OCI-LY1 (cell line): ENCODE data around the gene MAP3K6.

ENCODE experiments used
- CTCF ChIP-seq: fragments of 200-600 bp; sonication (generic), shearing (Covaris generic); IDR thresholded peaks from 2 replicates; pipeline ENCODE4 v1.5.1; 2017; ENCODE audit warnings: mild to moderate bottlenecking, antibody characterized with exemption, low read length, moderate library complexity, mixed read lengths
- EZH2 ChIP-seq: fragments of 200-600 bp; sonication (generic), shearing (Covaris generic); IDR thresholded peaks from 2 replicates; pipeline ENCODE4 v1.8.0; 2017; ENCODE audit warnings: borderline replicate concordance, mixed run types, mild to moderate bottlenecking, antibody characterized with exemption, low read length, moderate library complexity, mixed read lengths

GRCh38 chr1:27339213-27339612 lies 27.5 kb downstream of the MAP3K6 start:
- no peak for TF ChIP-seq CTCF
- TF ChIP-seq EZH2 = no peak
